Measurements from ENCODE around the gene SEMA5A. TPM values are rescaled to one million over a fixed set of nuclear protein-coding genes. Genes with fewer than 3 reads are reported as not detected.

The SEMA5A gene
- total RNA-seq, 1 donor from 2014 or later = 31.1 TPM

GRCh38 chr5:9122528-9122927 lies 423.3 kb downstream of the SEMA5A start:
- no peaks in the 10 kb centered on the region for H3K9me3 Mint-ChIP-seq (ENCODE audit: unreplicated experiment)
- no peak overlapping the region for H3K27ac Mint-ChIP-seq (ENCODE audit: unreplicated experiment)
- no peak overlapping the region for H3K4me3 Mint-ChIP-seq (ENCODE audit: unreplicated experiment)
- no peaks in the 10 kb centered on the region for H3K4me1 Mint-ChIP-seq (ENCODE audit: unreplicated experiment)
- H3K27me3 Mint-ChIP-seq (ENCODE audit: unreplicated experiment) = peaks cover 5% of the 10 kb centered on the region
- no peak for TF ChIP-seq CTCF (IDR thresholded peaks at IDR 0.05; ENCODE audit: unreplicated experiment)
- no peaks in the 10 kb centered on the region for H3K36me3 Mint-ChIP-seq (ENCODE audit: low read depth, unreplicated experiment)
- DNase-seq (ENCODE audit: low spot score) = no peak

GRCh38 chr5:9121597-9121996 lies 424.3 kb downstream of the SEMA5A start:
- no peak for TF ChIP-seq CTCF (IDR thresholded peaks at IDR 0.05; ENCODE audit: unreplicated experiment)
- no peaks in the 10 kb centered on the region for H3K9me3 Mint-ChIP-seq (ENCODE audit: unreplicated experiment)
- H3K36me3 Mint-ChIP-seq (ENCODE audit: low read depth, unreplicated experiment) = no peaks in the 10 kb centered on the region
- DNase-seq (ENCODE audit: low spot score) = no peak
- H3K27ac Mint-ChIP-seq (ENCODE audit: unreplicated experiment) = no peak overlapping the region
- H3K27me3 Mint-ChIP-seq (ENCODE audit: unreplicated experiment) = peaks cover 5% of the 10 kb centered on the region
- H3K4me3 Mint-ChIP-seq (ENCODE audit: unreplicated experiment) = no peak overlapping the region
- H3K4me1 Mint-ChIP-seq (ENCODE audit: unreplicated experiment) = no peaks in the 10 kb centered on the region

GRCh38 chr5:9118852-9119251 lies 427.0 kb downstream of the SEMA5A start:
- peaks cover 5% of the 10 kb centered on the region for H3K27me3 Mint-ChIP-seq (ENCODE audit: unreplicated experiment)
- H3K36me3 Mint-ChIP-seq (ENCODE audit: low read depth, unreplicated experiment) = peaks cover 13% of the 10 kb centered on the region
- no peak for TF ChIP-seq CTCF (IDR thresholded peaks at IDR 0.05; ENCODE audit: unreplicated experiment)
- DNase-seq (ENCODE audit: low spot score) = no peak
- H3K4me1 Mint-ChIP-seq (ENCODE audit: unreplicated experiment) = no peaks in the 10 kb centered on the region
- no peak overlapping the region for H3K27ac Mint-ChIP-seq (ENCODE audit: unreplicated experiment)
- no peaks in the 10 kb centered on the region for H3K9me3 Mint-ChIP-seq (ENCODE audit: unreplicated experiment)
- H3K4me3 Mint-ChIP-seq (ENCODE audit: unreplicated experiment) = no peak overlapping the region

GRCh38 chr5:9115093-9115492 lies 430.8 kb downstream of the SEMA5A start:
- no peak for TF ChIP-seq CTCF (IDR thresholded peaks at IDR 0.05; ENCODE audit: unreplicated experiment)
- no peak for DNase-seq (ENCODE audit: low spot score)
- H3K9me3 Mint-ChIP-seq (ENCODE audit: unreplicated experiment) = no peaks in the 10 kb centered on the region
- H3K27me3 Mint-ChIP-seq (ENCODE audit: unreplicated experiment) = peaks cover 3% of the 10 kb centered on the region
- H3K36me3 Mint-ChIP-seq (ENCODE audit: low read depth, unreplicated experiment) = peaks cover 13% of the 10 kb centered on the region
- H3K4me3 Mint-ChIP-seq (ENCODE audit: unreplicated experiment) = peak overlapping the region; percentile 45
- H3K27ac Mint-ChIP-seq (ENCODE audit: unreplicated experiment) = no peak overlapping the region
- no peaks in the 10 kb centered on the region for H3K4me1 Mint-ChIP-seq (ENCODE audit: unreplicated experiment)

GRCh38 chr5:9112520-9113291 lies 433.2 kb downstream of the SEMA5A start:
- no peak for DNase-seq (ENCODE audit: low spot score)
- H3K36me3 Mint-ChIP-seq (ENCODE audit: low read depth, unreplicated experiment) = peaks cover 13% of the 10 kb centered on the region
- H3K9me3 Mint-ChIP-seq (ENCODE audit: unreplicated experiment) = no peaks in the 10 kb centered on the region
- H3K4me3 Mint-ChIP-seq (ENCODE audit: unreplicated experiment) = no peak overlapping the region
- no peak overlapping the region for H3K27ac Mint-ChIP-seq (ENCODE audit: unreplicated experiment)
- H3K4me1 Mint-ChIP-seq (ENCODE audit: unreplicated experiment) = peaks cover 10% of the 10 kb centered on the region
- H3K27me3 Mint-ChIP-seq (ENCODE audit: unreplicated experiment) = peaks cover under 1% of the 10 kb centered on the region
- TF ChIP-seq CTCF (IDR thresholded peaks at IDR 0.05; ENCODE audit: unreplicated experiment) = no peak
